ENCODE data around the gene SCUBE1. TPM values are rescaled to one million over a fixed set of nuclear protein-coding genes. Genes with fewer than 3 reads are reported as not detected.
"Not testable (repeated sequence)": the region's sequence is repeated elsewhere in the genome, so short reads cannot be mapped to it uniquely, and the experiment has no call there.

Gene SCUBE1
- total RNA-seq, 1 donor from 2014 or later = 0.64 TPM

DNA sequence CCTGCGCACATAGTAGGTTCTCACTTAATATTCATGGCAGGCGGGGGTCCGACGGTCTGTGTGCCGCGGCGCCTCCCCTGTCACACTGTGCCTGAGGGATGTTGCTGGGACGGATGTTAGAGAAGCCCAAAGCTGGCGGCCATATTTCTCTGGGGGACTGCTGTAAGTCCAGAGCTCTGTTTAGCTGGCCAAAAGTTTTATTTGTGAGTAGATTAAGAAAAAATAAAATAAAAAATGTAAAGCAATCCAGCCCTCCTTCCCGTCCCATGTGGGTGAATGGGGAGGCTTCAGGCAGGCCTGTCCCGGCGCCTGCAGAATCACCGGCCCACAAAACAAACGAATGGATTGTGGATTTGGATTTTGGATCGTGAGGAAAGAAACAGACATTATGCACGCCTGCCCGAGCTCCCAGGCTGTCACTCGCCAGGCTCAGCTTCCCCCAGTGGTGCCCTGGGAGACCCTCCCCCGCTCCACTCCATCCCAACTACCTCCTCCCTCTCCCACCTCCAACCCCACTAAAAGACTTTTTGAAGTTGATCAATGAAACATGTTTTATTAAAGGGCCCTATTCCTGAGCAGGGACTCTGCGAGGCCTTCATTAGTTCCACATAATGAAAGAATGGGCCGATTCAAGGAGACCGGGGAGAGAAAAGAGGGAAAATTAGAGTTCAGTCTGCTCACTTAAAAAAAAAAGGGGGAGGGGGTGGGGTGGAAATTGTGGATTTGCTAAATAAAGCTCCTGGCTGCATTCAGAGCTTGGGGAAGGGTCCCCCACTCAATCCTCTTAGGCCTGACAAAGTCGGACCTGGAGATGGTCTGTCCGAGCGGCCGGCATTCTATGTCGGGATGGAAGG, 20.4 kb upstream of the SCUBE1 start:
- intact Hi-C loops (cut with micrococcal nuclease) = no loop called here
- ATAC-seq (no peak), DNase-seq (no peak)

DNA sequence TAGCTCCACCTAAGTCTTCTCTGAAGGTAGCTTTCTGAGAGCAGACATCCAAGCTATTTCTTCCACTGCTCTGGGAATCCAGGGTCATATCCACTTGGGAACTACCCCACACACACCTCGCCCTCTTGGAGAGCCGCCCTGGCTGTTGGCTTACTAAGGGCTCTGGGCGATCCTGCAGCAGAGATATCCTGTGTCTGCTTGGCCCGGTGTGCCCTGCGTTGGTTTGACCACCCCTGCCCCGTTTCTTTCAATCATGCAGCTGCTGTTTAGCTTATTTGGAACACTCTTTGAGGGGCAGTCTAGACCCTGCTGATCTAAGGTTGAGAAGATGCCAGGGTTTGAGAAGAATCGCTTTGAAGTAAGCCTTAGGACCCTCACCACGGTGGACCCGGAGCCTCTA, 17.4 kb upstream of the SCUBE1 start:
- DNase-seq = no peak
- intact Hi-C loops (cut with micrococcal nuclease) = no loop called here
- ATAC-seq = no peak

DNA sequence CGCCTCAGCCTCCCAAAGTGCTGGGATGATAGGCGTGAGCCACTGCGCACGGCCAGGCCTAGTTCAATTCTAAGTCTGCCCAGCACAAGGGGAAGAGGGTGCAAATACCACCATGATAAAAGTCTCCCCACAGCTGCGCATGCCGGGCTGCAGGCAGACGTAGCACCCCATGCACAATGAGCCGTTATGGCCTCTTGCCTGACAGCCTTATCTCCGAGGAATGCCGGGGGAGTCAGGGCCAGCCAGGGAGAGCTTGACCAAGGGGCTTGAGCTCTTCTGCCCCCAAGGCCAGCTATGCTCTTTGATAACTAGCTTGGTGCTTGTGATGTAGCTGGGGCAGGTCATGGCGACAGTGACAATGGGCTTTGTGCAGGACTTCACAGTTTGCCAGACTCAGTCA, 13.7 kb upstream of the SCUBE1 start:
- no peak for ATAC-seq
- intact Hi-C loops (cut with micrococcal nuclease) = no loop called here
- no peak for DNase-seq

GRCh38 chr22:43355688-43356087, 12.5 kb upstream of the SCUBE1 start:
- intact Hi-C loops (cut with micrococcal nuclease); ATAC-seq: not testable (repeated sequence)

DNA sequence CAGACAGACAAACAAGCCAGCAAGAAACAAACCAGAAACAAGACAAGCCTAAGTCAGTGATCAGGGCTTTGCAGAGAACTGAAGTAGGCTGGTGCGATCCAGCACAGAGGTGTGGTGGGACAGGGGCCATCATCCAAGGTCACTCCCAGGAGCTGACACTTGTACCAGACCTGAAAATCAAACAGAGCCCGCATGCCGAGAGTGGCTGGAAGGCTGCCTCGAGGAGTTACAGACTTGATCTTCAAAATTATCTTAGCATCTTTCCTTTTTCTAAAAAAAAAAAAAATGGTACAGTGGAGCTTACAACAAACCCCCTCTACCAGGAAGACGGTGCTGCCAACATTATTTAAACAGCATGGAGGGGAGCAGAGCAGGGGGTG, 8.8 kb upstream of the SCUBE1 start:
- intact Hi-C loops (cut with micrococcal nuclease) = no loop called here

More at GRCh38 chr22:43355688-43356087, 12.5 kb upstream of the SCUBE1 start:
- DNase-seq = not testable (repeated sequence)

DNA sequence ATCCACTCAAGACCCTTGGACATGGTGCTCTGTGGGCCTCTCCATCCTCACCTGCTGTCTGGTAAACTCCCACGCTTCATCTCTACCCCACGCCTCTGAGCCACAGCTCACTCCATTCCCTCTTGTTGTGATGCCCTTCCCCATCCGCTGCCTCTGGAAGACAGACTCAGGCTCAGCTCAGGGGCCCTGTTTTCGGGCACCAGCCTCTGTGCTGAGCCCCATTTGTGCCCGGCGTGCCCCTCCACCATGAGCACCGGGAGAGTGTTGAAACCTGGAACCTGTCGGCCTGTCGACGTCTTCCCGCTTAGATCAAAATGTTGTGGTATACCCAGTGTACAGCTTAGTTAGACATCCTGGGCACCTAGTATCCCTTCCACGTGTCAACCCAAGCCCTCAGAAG, 6.5 kb upstream of the SCUBE1 start:
- no peak for DNase-seq
- ATAC-seq = no peak
- intact Hi-C loops (cut with micrococcal nuclease) = loop anchor here (10.0 kb wide), 1 partner anchor 75 kb away; no protein-coding TSS in a partner anchor

More for the DNA sequence above, 8.8 kb upstream of the SCUBE1 start:
- ATAC-seq = no peak
- DNase-seq = no peak

DNA sequence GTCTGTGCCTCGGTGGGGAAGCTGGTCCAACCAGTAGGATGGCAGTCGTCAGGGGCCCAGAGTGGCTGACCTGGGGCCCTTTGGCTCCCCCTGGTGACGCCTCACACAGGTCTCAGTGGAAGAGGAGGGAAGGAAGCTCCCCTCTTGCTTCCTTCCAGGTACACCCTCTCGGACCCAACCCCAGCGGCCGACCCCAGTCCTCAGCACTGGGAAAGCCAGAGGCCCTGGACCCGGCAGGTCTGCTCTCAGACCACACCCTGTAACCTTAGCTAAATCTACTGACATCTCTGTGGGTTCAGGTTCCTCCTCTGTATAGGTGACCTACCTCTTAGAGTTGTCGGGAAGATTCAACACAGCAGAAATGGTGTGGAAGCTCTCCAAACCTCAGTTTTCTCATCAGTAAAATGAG, 3.4 kb upstream of the SCUBE1 start:
- intact Hi-C loops (cut with micrococcal nuclease) = loop anchor here (10.0 kb wide), 1 partner anchor 72 kb away; no protein-coding TSS in a partner anchor

GRCh38 chr22:43345761-43346301, 2.7 kb upstream of the SCUBE1 start:
- intact Hi-C loops (cut with micrococcal nuclease) = loop anchor here (10.0 kb wide), 1 partner anchor 71 kb away; no protein-coding TSS in a partner anchor
- ATAC-seq = peak; percentile 17
- no peak for DNase-seq

More for the DNA sequence above, 3.4 kb upstream of the SCUBE1 start:
- DNase-seq (peak; percentile 82), ATAC-seq (peak; percentile 79)

DNA sequence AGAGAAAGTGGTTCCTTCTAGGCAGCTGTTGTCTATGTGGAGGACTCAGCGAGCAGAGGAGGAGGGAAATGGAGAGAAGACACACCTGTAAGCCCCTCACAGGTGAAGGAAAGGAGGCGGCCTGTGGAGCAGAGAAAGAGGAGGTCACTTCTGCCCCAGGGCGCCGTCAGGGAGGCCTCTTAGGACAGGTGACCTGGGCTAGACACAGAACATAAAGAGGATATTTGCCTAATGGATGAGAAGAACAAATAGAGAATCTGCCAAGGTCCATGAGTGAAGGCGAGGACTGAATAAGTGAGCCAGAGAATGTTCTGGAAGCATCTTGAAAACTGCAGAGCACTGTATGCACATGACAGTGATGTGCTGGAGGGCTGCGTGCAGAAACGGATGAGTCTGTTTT, 2.2 kb upstream of the SCUBE1 start:
- intact Hi-C loops (cut with micrococcal nuclease) = loop anchor here (10.0 kb wide), 1 partner anchor 71 kb away; no protein-coding TSS in a partner anchor
- ATAC-seq (no peak), DNase-seq (no peak)

DNA sequence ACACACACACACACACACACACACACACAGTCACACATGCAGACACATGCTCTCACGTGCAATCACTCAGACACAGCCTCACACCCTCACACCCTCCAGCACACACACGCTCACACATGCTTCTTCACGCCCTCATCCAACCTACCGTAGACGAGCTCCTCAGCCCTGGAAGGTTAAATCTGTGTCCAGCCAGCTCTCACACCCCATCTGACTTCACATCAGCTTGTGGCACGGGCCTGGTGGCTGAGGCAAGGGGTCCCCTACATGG, 1.3 kb upstream of the SCUBE1 start:
- ATAC-seq = no peak
- intact Hi-C loops (cut with micrococcal nuclease) = loop anchor here (10.0 kb wide), 1 partner anchor 70 kb away; no protein-coding TSS in a partner anchor
- DNase-seq = no peak

- ATAC-seq (no peak), DNase-seq (no peak)
- intact Hi-C loops (cut with micrococcal nuclease) = loop anchor here (10.0 kb wide), 1 partner anchor 69 kb away; no protein-coding TSS in a partner anchor
These were observed 723 bp upstream of the SCUBE1 start for GRCh38 chr22:43343670-43344519.

DNA sequence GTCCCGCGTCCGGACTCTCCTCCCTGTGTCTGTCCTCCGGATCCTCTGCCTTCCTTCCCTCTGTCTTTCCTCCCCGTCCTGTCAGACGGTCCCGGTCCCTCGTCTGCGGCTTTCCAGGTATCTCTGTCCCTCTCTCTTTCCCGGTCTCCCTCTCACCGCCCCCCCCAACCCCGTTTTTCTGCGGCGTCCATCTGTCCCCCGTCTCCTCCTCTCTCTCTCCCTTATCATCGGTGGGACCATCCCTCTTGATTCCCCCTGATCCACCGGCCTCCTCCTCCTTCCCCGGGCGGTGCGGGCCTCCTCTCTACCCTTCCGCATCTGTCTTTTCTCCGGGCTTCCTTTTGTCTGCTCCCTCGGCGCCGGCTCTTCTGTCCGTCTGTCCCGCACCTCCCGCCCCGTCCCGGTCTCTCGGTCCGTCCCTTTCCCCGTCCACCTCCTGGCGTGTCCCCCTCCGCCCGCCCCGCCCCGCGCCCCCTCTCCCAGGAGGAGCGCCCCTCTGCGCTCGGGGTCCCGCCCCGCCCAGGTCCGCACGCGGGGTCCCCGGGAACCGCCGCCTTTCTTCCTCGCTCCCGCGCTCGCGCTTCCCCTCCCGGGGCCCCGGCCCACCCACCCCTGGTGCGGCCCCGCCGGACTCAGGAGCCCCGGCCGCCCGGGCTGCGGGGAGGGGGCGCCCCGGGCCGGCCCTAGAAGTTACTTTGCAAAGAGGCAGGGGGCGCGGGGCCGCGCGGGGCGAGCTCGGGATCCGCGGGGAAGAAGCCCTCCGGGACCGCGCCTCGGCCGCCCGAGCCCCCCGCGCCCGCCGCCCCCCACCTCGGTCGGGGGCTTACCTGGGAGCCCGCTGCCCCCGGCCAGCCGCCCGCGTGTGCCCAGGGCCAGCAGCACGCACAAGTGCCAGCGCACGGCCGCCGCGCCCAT, 568 bp downstream of the SCUBE1 start:
- ATAC-seq (no peak), DNase-seq (no peak)
- intact Hi-C loops (cut with micrococcal nuclease) = loop anchor here (10.0 kb wide), 1 partner anchor 68 kb away; no protein-coding TSS in a partner anchor

GRCh38 chr22:43341565-43341964, 1.6 kb downstream of the SCUBE1 start:
- ATAC-seq (no peak), DNase-seq (no peak)
- intact Hi-C loops (cut with micrococcal nuclease) = loop anchor here (10.0 kb wide), 1 partner anchor 67 kb away; no protein-coding TSS in a partner anchor

- no peak for ATAC-seq
- DNase-seq = no peak
- intact Hi-C loops (cut with micrococcal nuclease) = no loop called here
These were observed 4.3 kb downstream of the SCUBE1 start for GRCh38 chr22:43338766-43339345.

DNA sequence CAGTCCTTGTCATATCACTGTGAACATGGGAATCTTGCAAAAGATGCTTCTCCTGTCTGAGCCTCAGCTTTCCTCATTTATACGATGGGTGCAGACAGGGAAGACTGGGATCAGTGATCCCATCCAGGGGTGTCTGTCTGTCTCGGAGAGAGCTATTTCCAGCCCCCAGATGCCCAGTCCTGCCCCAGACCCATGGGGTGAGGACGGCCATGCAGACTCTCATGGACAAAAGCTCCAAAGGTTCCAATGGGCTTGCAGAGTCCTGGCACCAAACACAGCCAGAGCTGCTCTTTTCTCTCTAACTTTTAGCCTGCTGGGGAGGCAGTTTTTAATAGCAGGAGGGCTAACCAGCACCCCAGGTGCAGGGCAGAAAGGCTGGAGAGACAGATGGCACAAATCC, 5.2 kb downstream of the SCUBE1 start:
- DNase-seq = no peak
- ATAC-seq = no peak
- intact Hi-C loops (cut with micrococcal nuclease) = no loop called here

DNA sequence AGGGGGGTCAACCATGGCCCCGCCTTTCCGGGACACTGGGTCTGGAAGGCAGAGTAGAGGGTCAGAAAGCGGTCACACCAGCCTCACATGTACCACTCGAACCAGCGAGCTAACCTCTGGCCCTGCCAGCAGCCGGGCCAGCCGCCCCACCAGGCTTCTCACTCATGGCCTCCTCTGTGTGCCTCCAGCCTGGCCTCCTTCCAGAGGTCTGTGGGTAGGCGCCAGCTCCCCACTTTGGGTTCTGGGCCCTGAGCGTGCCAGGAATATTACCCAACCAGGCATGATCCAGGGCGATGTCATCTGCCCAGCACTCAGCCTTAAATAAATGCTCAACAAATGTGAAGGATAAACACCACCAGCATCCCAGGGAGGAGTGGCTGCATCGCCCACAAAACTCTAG, 5.8 kb downstream of the SCUBE1 start:
- no peak for ATAC-seq

GRCh38 chr22:43334378-43334777, 8.8 kb downstream of the SCUBE1 start:
- ATAC-seq = no peak
- intact Hi-C loops (cut with micrococcal nuclease) = no loop called here

More for the DNA sequence above, 5.8 kb downstream of the SCUBE1 start:
- intact Hi-C loops (cut with micrococcal nuclease) = no loop called here
- no peak for DNase-seq

DNA sequence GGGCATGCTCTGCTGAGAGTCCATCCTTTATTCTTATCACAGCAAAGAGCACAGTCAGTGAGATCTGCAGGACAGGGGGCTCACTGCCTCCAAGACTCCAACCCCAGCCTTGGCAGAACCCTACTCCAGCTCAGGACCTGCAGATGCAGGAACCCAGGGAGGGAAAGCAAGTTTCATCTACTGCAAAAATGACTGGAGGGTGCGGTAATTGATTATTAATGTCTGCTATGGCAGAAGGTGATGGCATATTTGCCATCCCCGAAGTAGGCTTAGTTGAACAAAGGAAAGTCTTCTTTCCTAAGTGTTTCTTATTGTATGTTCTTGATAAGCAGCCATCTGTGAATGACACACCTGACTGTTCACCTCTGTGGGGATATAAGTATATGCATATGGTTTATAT, 9.2 kb downstream of the SCUBE1 start:
- DNase-seq (no peak), ATAC-seq (no peak)
- intact Hi-C loops (cut with micrococcal nuclease) = no loop called here

More at GRCh38 chr22:43334378-43334777, 8.8 kb downstream of the SCUBE1 start:
- DNase-seq = no peak
